22Rv1 (cell line): ENCODE data around the gene NLRP12.
A peak's percentile ranks its signal among the peaks of the same experiment; 100 is the strongest.
"Not testable (repeated sequence)": the region's sequence is repeated elsewhere in the genome, so short reads cannot be mapped to it uniquely, and the experiment has no call there.

Experiments
- H3K27ac ChIP-seq: fragments of 450-650 bp; 2 replicates; pipeline ENCODE4 v1.5.1; 2017
- CTCF ChIP-seq: fragments of 450-650 bp; IDR thresholded peaks from 2 replicates; pipeline ENCODE4 v1.5.1; 2017; ENCODE audit warnings: mild to moderate bottlenecking
- ZFX ChIP-seq: fragments of 450-650 bp; IDR thresholded peaks from 2 replicates; pipeline ENCODE4 v1.6.1; 2017; ENCODE audit warnings: antibody characterized with exemption, borderline replicate concordance

Gene NLRP12

DNA sequence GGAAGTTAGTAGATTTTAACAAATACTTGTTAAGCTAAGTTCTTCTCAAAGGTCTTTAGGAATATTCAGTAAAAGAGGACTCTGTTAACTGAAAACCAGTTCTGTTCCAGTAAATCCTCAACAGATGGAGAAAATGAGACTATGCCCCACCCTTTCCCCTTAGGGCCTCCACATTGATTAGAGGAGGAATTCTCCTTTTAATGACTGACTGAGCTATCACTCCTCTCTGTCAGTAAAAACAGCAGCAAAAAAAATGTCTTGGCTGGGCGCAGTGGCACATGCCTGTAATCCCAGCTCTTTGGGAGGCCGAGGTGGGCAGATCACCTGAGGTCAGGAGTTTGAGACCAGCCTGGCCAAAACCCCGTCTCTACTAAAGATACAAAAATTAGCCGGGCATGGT lies 50.1 kb downstream of the NLRP12 start:
- H3K27ac ChIP-seq, result no peak overlapping the region
- TF ChIP-seq CTCF (no peak), ZFX (no peak)

DNA sequence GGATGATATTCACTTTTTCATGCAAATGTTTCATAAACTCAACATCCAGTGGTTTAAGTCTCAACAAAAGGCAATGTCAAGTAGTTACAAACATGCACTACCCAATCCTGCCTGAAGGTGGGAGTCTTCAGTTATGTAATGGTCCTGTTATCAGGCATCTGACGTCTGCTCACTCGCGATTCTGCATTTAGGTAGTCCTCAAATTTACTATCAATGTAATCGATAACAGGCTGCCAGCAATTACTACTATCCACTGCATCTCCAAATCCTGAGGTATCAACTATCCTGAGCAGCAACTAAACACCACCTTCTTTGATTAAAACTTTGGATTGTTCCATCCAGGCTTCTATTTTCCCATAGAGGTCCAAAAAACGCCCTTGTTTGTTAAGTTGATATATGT lies 51.2 kb downstream of the NLRP12 start:
- TF ChIP-seq CTCF (peak; percentile 75), ZFX (no peak)
- no peak overlapping the region for H3K27ac ChIP-seq

DNA sequence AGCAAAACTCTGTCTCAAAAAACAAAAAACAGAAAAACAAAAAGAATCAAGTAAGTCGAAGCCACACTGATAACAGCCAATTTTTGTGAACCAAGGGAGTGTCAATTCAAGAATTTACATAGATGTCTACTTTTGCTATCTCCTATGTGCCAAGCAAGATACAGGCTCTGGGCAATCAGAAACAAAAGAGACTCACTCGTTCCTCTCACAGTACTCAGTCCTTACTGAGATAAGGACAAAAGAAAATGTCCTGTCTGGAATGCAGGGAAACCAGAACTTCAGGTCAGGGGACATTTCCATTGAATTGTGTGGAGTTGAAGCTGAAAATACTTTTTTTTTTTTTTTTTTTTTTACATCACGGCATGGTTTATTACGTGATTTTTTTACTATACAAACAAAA lies 53.0 kb downstream of the NLRP12 start:
- TF ChIP-seq ZFX, result no peak
- TF ChIP-seq CTCF, result no peak
- H3K27ac ChIP-seq, result no peak overlapping the region

GRCh38 chr19:53769696-53770309 lies 54.3 kb downstream of the NLRP12 start:
- H3K27ac ChIP-seq, result not testable (repeated sequence)

- TF ChIP-seq ZFX (no peak), CTCF (no peak)
- H3K27ac ChIP-seq, result no peak overlapping the region
Measured at GRCh38 chr19:53768401-53768800, 55.7 kb downstream of the NLRP12 start.

DNA sequence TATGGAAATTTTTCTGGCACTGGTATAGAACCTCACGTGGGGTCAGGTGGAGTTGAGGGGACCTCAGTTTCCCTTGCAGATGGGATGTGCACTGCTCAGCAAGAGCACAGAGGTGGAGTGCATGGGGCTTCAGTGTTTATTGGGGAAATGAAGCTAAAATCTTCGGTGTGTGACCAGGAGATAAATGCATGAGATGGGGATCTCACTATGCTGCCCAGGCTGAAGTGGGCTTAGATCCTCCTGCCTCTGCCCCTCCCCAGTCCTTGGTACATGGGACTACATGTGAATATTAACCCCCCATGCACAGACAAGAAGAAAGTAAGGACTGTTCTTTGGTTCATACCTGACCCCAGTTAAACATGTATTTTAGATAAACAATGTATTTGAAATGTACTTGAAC lies 65.1 kb downstream of the NLRP12 start:
- H3K27ac ChIP-seq, result not testable (repeated sequence)
